GM12878 (cell line): Measurements from ENCODE around the gene PSMF1. TPM values are rescaled to one million over a fixed set of nuclear protein-coding genes. Genes with fewer than 3 reads are reported as not detected.
"Not testable (repeated sequence)": the region's sequence is repeated elsewhere in the genome, so short reads cannot be mapped to it uniquely, and the experiment has no call there.

Source experiments
- ATAC-seq: fragments of 200-7000 bp; cut with Tn5 transposase; 3 replicates; pipeline ENCODE4 v1.9.1; 2020; ENCODE audit warnings: mild to moderate bottlenecking, moderate library complexity
- BruUV-seq: library from RNA; stranded (reverse); fragments of 400-500 nt; replicated peaks from 2 replicates; lab custom pipeline; 2021; lab: Mats Ljungman, UMichigan
- CTCF ChIA-PET: fragments of 300-600 bp; sonication (Branson Sonifier 250); formaldehyde crosslinking; extraction: SDS; loops from one replicate; lab custom pipeline; 2021; ENCODE audit warnings: inconsistent platforms; lab: Yijun Ruan, JAX
- POLR2A ChIA-PET: fragments of 350-600 bp; formaldehyde crosslinking; extraction: SDS; loops from one replicate; lab custom pipeline; 2021; ENCODE audit warnings: inconsistent platforms; lab: Charles Lee
- RAD21 ChIA-PET: fragments of 300-600 bp; sonication (Branson Sonifier 250); formaldehyde crosslinking; loops from one replicate; lab custom pipeline; 2023; ENCODE audit warnings: antibody characterized with exemption; ENCODE audit not compliant: unreplicated experiment; lab: Charles Lee
- SMC1A ChIA-PET: fragments of 300-600 bp; sonication (Branson Sonifier 250); formaldehyde crosslinking; loops from one replicate; lab custom pipeline; 2023; ENCODE audit not compliant: unreplicated experiment, uncharacterized antibody; lab: Charles Lee
- DNase-seq: peaks from one replicate; pipeline ENCODE4 v3.0.0-alpha.2; 2011; ENCODE audit warnings: low read depth, low spot score
- FAIRE-seq: peaks from 3 replicates; lab custom pipeline; 2011; peaks lifted over from hg19 to GRCh38; lab: Jason Lieb, UNC
- H2AFZ ChIP-seq: 2 replicates; pipeline ENCODE4 v1.6.0; 2011; ENCODE audit warnings: low read depth, low read length, control low read depth; ENCODE audit not compliant: control insufficient read depth
- H3K27ac ChIP-seq: 2 replicates; pipeline ENCODE4 v1.5.1; 2011; ENCODE audit warnings: control low read depth; ENCODE audit not compliant: control insufficient read depth, insufficient read depth
- H3K27me3 ChIP-seq, 2 experiments: replicated peaks in 1 of 2; 2 replicates each; pipeline versions ENCODE4 v1.6.0 to v1.6.1; 2011; ENCODE audit warnings: low read length in 1 of 2; ENCODE audit not compliant: control insufficient read depth in 2 of 2, insufficient read depth in 2 of 2
- H3K36me3 ChIP-seq, 2 experiments: 2 replicates each; pipeline ENCODE4 v1.5.1; 2011; ENCODE audit warnings: low read length in 1 of 2; ENCODE audit not compliant: control insufficient read depth in 2 of 2, insufficient read depth in 2 of 2
- H3K4me1 ChIP-seq: 2 replicates; pipeline ENCODE4 v1.6.1; 2011; ENCODE audit warnings: mild to moderate bottlenecking, low read length, moderate library complexity, mixed read lengths; ENCODE audit not compliant: control insufficient read depth, insufficient read depth
- H3K4me2 ChIP-seq: 2 replicates; pipeline ENCODE4 v1.6.0; 2011; ENCODE audit warnings: control low read depth; ENCODE audit not compliant: control insufficient read depth, insufficient read depth
- H3K4me3 ChIP-seq: fragments of 200-600 bp; sonication (generic); 2 replicates; pipeline ENCODE4 v1.5.1; 2016
- H3K79me2 ChIP-seq: 2 replicates; pipeline ENCODE4 v1.6.0; 2011; ENCODE audit warnings: low read length; ENCODE audit not compliant: control insufficient read depth, insufficient read depth
- H3K9ac ChIP-seq: 2 replicates; pipeline ENCODE4 v1.8.0; 2011; ENCODE audit warnings: low read length, control low read depth, mixed read lengths; ENCODE audit not compliant: control insufficient read depth, insufficient read depth
- H3K9me3 ChIP-seq: replicated peaks from 3 replicates; pipeline ENCODE4 v1.5.1; 2011; ENCODE audit warnings: mild to moderate bottlenecking, low read length; ENCODE audit not compliant: control insufficient read depth, insufficient read depth
- H4K20me1 ChIP-seq: 2 replicates; pipeline ENCODE4 v1.6.0; 2011; ENCODE audit not compliant: control insufficient read depth, insufficient read depth
- RAD51 ChIP-seq: fragments of 450-650 bp; IDR thresholded peaks from 2 replicates; pipeline ENCODE4 v1.6.1; 2016; ENCODE audit warnings: moderate library complexity, mild to moderate bottlenecking, inconsistent platforms
- WGBS: methylation state at CpG from one replicate; pipeline ENCODE4 v1.1.6; 2016; ENCODE audit warnings: low lambda C conversion rate; ENCODE audit not compliant: insufficient replicate concordance, insufficient coverage; ENCODE audit errors: missing lambda C conversion rate; 5-methylcytosine and 5-hydroxymethylcytosine counted together
- in situ Hi-C: fragments of 300-500 bp; cut with MboI; formaldehyde crosslinking; loops from 9 replicates; pipeline ENCODE4 v1.14.3; 2018; ENCODE audit warnings: mixed read lengths
- intact Hi-C: fragments of 100-400 bp; cut with micrococcal nuclease; formaldehyde crosslinking; loops from one replicate; pipeline ENCODE4 v1.14.2; 2022; ENCODE audit not compliant: unreplicated experiment
- polyA plus RNA-seq, 11 experiments: library from polyadenylated mRNA; depleted of rRNA in 4 of 11; unstranded in 6 of 11; stranded (reverse) in 5 of 11; fragments of >200 nt; fragmentation: Nextera tagmentation in 4 of 11; fragmentation: Illumina TruSeq in 1 of 11; extraction: Ambion mirVana in 4 of 11; extraction: Trizol in 1 of 11; gene quantifications; 1 replicate in 1 of 11; 2 replicates in 10 of 11; pipeline versions ENCODE4 v1.2.1 to v1.2.3, GENCODE V29; 2011 to 2016; ENCODE audit warnings: inconsistent platforms in 2 of 11, missing spikeins in 2 of 11, low read depth in 1 of 11
- total RNA-seq, 4 experiments: library from RNA; depleted of rRNA in 3 of 4; stranded (reverse); fragments of >200 nt in 3 of 4; fragmentation: Illumina TruSeq in 1 of 4; extraction: Trizol in 1 of 4; gene quantifications; 2 replicates each; pipeline versions ENCODE4 v1.2.1 to v1.2.3, GENCODE V29; 2013 to 2021

Gene PSMF1
- total and polyA plus RNA-seq, 10 of the 15 experiments (the other 5 are each of a cell fraction or from before 2014, with no cell fraction given), result 14.2 to 173 (median 40.6) TPM

GRCh38 chr20:1216527-1217427 lies 98.4 kb downstream of the PSMF1 start:
- H2AFZ ChIP-seq, in situ Hi-C loops: not testable (repeated sequence)

More at GRCh38 chr20:1216527-1217427, 98.4 kb downstream of the PSMF1 start:
- POLR2A ChIA-PET, H3K4me1 ChIP-seq, H3K27me3 ChIP-seq, H3K9me3 ChIP-seq, H3K4me2 ChIP-seq, FAIRE-seq, H3K4me3 ChIP-seq, ATAC-seq, CTCF ChIA-PET, H3K27ac ChIP-seq, RAD21 ChIA-PET, H4K20me1 ChIP-seq, SMC1A ChIA-PET, DNase-seq, BruUV-seq, H3K79me2 ChIP-seq, intact Hi-C loops, H3K36me3 ChIP-seq, H3K9ac ChIP-seq: not testable (repeated sequence)
- 57% methylated on average over 19 of the region's 19 CpGs for WGBS
- peak; percentile 44; the same call in 1 of the 2 replicates for TF ChIP-seq RAD51

Other genes with a start within 250 kb of the PSMF1 start
- 0.05 TPM in 1 of 2 replicates, not detected in the other for gene ANGPT4, start 202.3 kb upstream of the PSMF1 start, total RNA-seq (2014; rRNA removed)
- gene ANGPT4, start 202.3 kb upstream of the PSMF1 start, total RNA-seq (2014; rRNA removed; fragmentation: Illumina TruSeq; extraction: Trizol), result not detected in 2 replicates
- not detected in 2 replicates for gene ANGPT4, start 202.3 kb upstream of the PSMF1 start, total RNA-seq (2021)
- gene ANGPT4, start 202.3 kb upstream of the PSMF1 start, polyA plus RNA-seq (2011; rRNA removed), result 0.10 and 0.16 TPM in 2 replicates
- 0.01 TPM in 1 of 2 replicates, not detected in the other for gene ANGPT4, start 202.3 kb upstream of the PSMF1 start, polyA plus RNA-seq (2014; fragmentation: Illumina TruSeq; extraction: Trizol)
- gene ANGPT4, start 202.3 kb upstream of the PSMF1 start, polyA plus RNA-seq (2014; fragmentation: Nextera tagmentation; extraction: Ambion mirVana), result not detected
- gene ANGPT4, start 202.3 kb upstream of the PSMF1 start, polyA plus RNA-seq (2014; rRNA removed), result not detected in 2 replicates
- not detected for gene ANGPT4, start 202.3 kb upstream of the PSMF1 start, polyA plus RNA-seq (2016; fragmentation: Nextera tagmentation; extraction: Ambion mirVana)
- not detected in 2 replicates for gene RSPO4, start 116.3 kb upstream of the PSMF1 start, total RNA-seq (2014; rRNA removed)
- gene RSPO4, start 116.3 kb upstream of the PSMF1 start, total RNA-seq (2014; rRNA removed; fragmentation: Illumina TruSeq; extraction: Trizol), result not detected in 2 replicates
- gene RSPO4, start 116.3 kb upstream of the PSMF1 start, total RNA-seq (2021), result not detected in 2 replicates
- gene RSPO4, start 116.3 kb upstream of the PSMF1 start, polyA plus RNA-seq (2011; rRNA removed), result not detected in 2 replicates
- gene RSPO4, start 116.3 kb upstream of the PSMF1 start, polyA plus RNA-seq (2014; fragmentation: Illumina TruSeq; extraction: Trizol), result not detected in 2 replicates
- gene RSPO4, start 116.3 kb upstream of the PSMF1 start, polyA plus RNA-seq (2014; fragmentation: Nextera tagmentation; extraction: Ambion mirVana), result not detected
- gene RSPO4, start 116.3 kb upstream of the PSMF1 start, polyA plus RNA-seq (2014; rRNA removed), result 0.06 and 0.08 TPM in 2 replicates
- not detected for gene RSPO4, start 116.3 kb upstream of the PSMF1 start, polyA plus RNA-seq (2016; fragmentation: Nextera tagmentation; extraction: Ambion mirVana)
- not detected in 2 replicates for gene TMEM74B, start 66.4 kb downstream of the PSMF1 start, total RNA-seq (2014; rRNA removed)
- not detected in 2 replicates for gene TMEM74B, start 66.4 kb downstream of the PSMF1 start, total RNA-seq (2014; rRNA removed; fragmentation: Illumina TruSeq; extraction: Trizol)
- not detected in 2 replicates for gene TMEM74B, start 66.4 kb downstream of the PSMF1 start, total RNA-seq (2021)
- 0.06 and 0.07 TPM in 2 replicates for gene TMEM74B, start 66.4 kb downstream of the PSMF1 start, polyA plus RNA-seq (2011; rRNA removed)
- not detected in 2 replicates for gene TMEM74B, start 66.4 kb downstream of the PSMF1 start, polyA plus RNA-seq (2014; fragmentation: Illumina TruSeq; extraction: Trizol)
- gene TMEM74B, start 66.4 kb downstream of the PSMF1 start, polyA plus RNA-seq (2014; fragmentation: Nextera tagmentation; extraction: Ambion mirVana), result not detected
- not detected in 2 replicates for gene TMEM74B, start 66.4 kb downstream of the PSMF1 start, polyA plus RNA-seq (2014; rRNA removed)
- gene TMEM74B, start 66.4 kb downstream of the PSMF1 start, polyA plus RNA-seq (2016; fragmentation: Nextera tagmentation; extraction: Ambion mirVana), result not detected
- gene C20orf202, start 84.9 kb downstream of the PSMF1 start, total RNA-seq (2014; rRNA removed), result not detected in 2 replicates
- gene C20orf202, start 84.9 kb downstream of the PSMF1 start, total RNA-seq (2014; rRNA removed; fragmentation: Illumina TruSeq; extraction: Trizol), result not detected in 2 replicates
- gene C20orf202, start 84.9 kb downstream of the PSMF1 start, total RNA-seq (2021), result not detected in 2 replicates
- 0.04 and 0.10 TPM in 2 replicates for gene C20orf202, start 84.9 kb downstream of the PSMF1 start, polyA plus RNA-seq (2011; rRNA removed)
- gene C20orf202, start 84.9 kb downstream of the PSMF1 start, polyA plus RNA-seq (2014; fragmentation: Illumina TruSeq; extraction: Trizol), result 0.04 TPM in 1 of 2 replicates, not detected in the other
- gene C20orf202, start 84.9 kb downstream of the PSMF1 start, polyA plus RNA-seq (2014; fragmentation: Nextera tagmentation; extraction: Ambion mirVana), result not detected
- 0.08 TPM in 1 of 2 replicates, not detected in the other for gene C20orf202, start 84.9 kb downstream of the PSMF1 start, polyA plus RNA-seq (2014; rRNA removed)
- not detected for gene C20orf202, start 84.9 kb downstream of the PSMF1 start, polyA plus RNA-seq (2016; fragmentation: Nextera tagmentation; extraction: Ambion mirVana)
- not detected in 2 replicates for gene RAD21L1, start 107.4 kb downstream of the PSMF1 start, total RNA-seq (2014; rRNA removed)
- not detected in 2 replicates for gene RAD21L1, start 107.4 kb downstream of the PSMF1 start, total RNA-seq (2014; rRNA removed; fragmentation: Illumina TruSeq; extraction: Trizol)
- not detected in 2 replicates for gene RAD21L1, start 107.4 kb downstream of the PSMF1 start, total RNA-seq (2021)
- not detected in 2 replicates for gene RAD21L1, start 107.4 kb downstream of the PSMF1 start, polyA plus RNA-seq (2011; rRNA removed)
- 0.14 TPM in 1 of 2 replicates, not detected in the other for gene RAD21L1, start 107.4 kb downstream of the PSMF1 start, polyA plus RNA-seq (2014; fragmentation: Illumina TruSeq; extraction: Trizol)
- gene RAD21L1, start 107.4 kb downstream of the PSMF1 start, polyA plus RNA-seq (2014; fragmentation: Nextera tagmentation; extraction: Ambion mirVana), result not detected
- not detected in 2 replicates for gene RAD21L1, start 107.4 kb downstream of the PSMF1 start, polyA plus RNA-seq (2014; rRNA removed)
- gene RAD21L1, start 107.4 kb downstream of the PSMF1 start, polyA plus RNA-seq (2016; fragmentation: Nextera tagmentation; extraction: Ambion mirVana), result not detected
- 0.45 and 0.49 TPM in 2 replicates for gene SNPH, start 147.7 kb downstream of the PSMF1 start, total RNA-seq (2014; rRNA removed)
- gene SNPH, start 147.7 kb downstream of the PSMF1 start, total RNA-seq (2014; rRNA removed; fragmentation: Illumina TruSeq; extraction: Trizol), result 0.13 and 0.14 TPM in 2 replicates
- 0.31 and 0.53 TPM in 2 replicates for gene SNPH, start 147.7 kb downstream of the PSMF1 start, total RNA-seq (2021)
- gene SNPH, start 147.7 kb downstream of the PSMF1 start, polyA plus RNA-seq (2011; rRNA removed), result not detected in 2 replicates
- gene SNPH, start 147.7 kb downstream of the PSMF1 start, polyA plus RNA-seq (2014; fragmentation: Illumina TruSeq; extraction: Trizol), result 0.05 and 0.15 TPM in 2 replicates
- under 1 TPM in 1 of 2 experiments, not detected in 1; 0.02 TPM for gene SNPH, start 147.7 kb downstream of the PSMF1 start, polyA plus RNA-seq (2014; fragmentation: Nextera tagmentation; extraction: Ambion mirVana)
- 0.27 and 0.40 TPM in 2 replicates for gene SNPH, start 147.7 kb downstream of the PSMF1 start, polyA plus RNA-seq (2014; rRNA removed)
- gene SNPH, start 147.7 kb downstream of the PSMF1 start, polyA plus RNA-seq (2016; fragmentation: Nextera tagmentation; extraction: Ambion mirVana), result under 1 TPM; 0.37 to 0.44 TPM
- 0.60 and 1.1 TPM in 2 replicates for gene SDCBP2, start 210.5 kb downstream of the PSMF1 start, total RNA-seq (2014; rRNA removed)
- 0.45 and 0.60 TPM in 2 replicates for gene SDCBP2, start 210.5 kb downstream of the PSMF1 start, total RNA-seq (2014; rRNA removed; fragmentation: Illumina TruSeq; extraction: Trizol)
- 0.77 and 1.5 TPM in 2 replicates for gene SDCBP2, start 210.5 kb downstream of the PSMF1 start, total RNA-seq (2021)
- 1.3 and 1.5 TPM in 2 replicates for gene SDCBP2, start 210.5 kb downstream of the PSMF1 start, polyA plus RNA-seq (2011; rRNA removed)
- 0.51 and 0.96 TPM in 2 replicates for gene SDCBP2, start 210.5 kb downstream of the PSMF1 start, polyA plus RNA-seq (2014; fragmentation: Illumina TruSeq; extraction: Trizol)
- gene SDCBP2, start 210.5 kb downstream of the PSMF1 start, polyA plus RNA-seq (2014; fragmentation: Nextera tagmentation; extraction: Ambion mirVana), result under 1 TPM in 1 of 2 experiments, not detected in 1; 0.16 TPM
- gene SDCBP2, start 210.5 kb downstream of the PSMF1 start, polyA plus RNA-seq (2014; rRNA removed), result 1.3 and 1.9 TPM in 2 replicates
- gene SDCBP2, start 210.5 kb downstream of the PSMF1 start, polyA plus RNA-seq (2016; fragmentation: Nextera tagmentation; extraction: Ambion mirVana), result 1 to 10 TPM; 1.4 to 2.4 TPM